Nephron (organoid): ENCODE results near the gene ITGB1.
"Not testable (repeated sequence)": the region's sequence is repeated elsewhere in the genome, so short reads cannot be mapped to it uniquely, and the experiment has no call there.

Experiments
- H3K27ac Mint-ChIP-seq, 3 experiments: 2 replicates each; pipeline ENCODE4 v1.8.0; 2020; ENCODE audit warnings: mixed read lengths in 3 of 3, mild to moderate bottlenecking in 2 of 3, moderate library complexity in 1 of 3
- H3K27me3 Mint-ChIP-seq: 2 replicates; pipeline ENCODE4 v1.8.0; 2021; ENCODE audit warnings: low read depth, mild to moderate bottlenecking, moderate library complexity, mixed read lengths
- H3K36me3 Mint-ChIP-seq: 2 replicates; pipeline ENCODE4 v1.8.0; 2020; ENCODE audit warnings: low read depth, mixed read lengths
- H3K4me1 Mint-ChIP-seq: 2 replicates; pipeline ENCODE4 v1.8.0; 2020; ENCODE audit warnings: mixed read lengths
- H3K4me3 Mint-ChIP-seq, 3 experiments: 2 replicates each; pipeline ENCODE4 v1.8.0; 2020; ENCODE audit warnings: mild to moderate bottlenecking in 3 of 3, mixed read lengths in 3 of 3, moderate library complexity in 2 of 3
- H3K9me3 Mint-ChIP-seq: 2 replicates; pipeline ENCODE4 v1.8.0; 2020; ENCODE audit warnings: mixed read lengths
- TF ChIP-seq, protein P1 (sequence below), 3 experiments: fragments of 200-600 bp; sonication (generic); IDR thresholded peaks; one replicate each; pipeline ENCODE4 v1.5.0; 2021; ENCODE audit warnings: antibody characterized with exemption in 3 of 3; ENCODE audit not compliant: unreplicated experiment in 3 of 3

ITGB1 gene

DNA sequence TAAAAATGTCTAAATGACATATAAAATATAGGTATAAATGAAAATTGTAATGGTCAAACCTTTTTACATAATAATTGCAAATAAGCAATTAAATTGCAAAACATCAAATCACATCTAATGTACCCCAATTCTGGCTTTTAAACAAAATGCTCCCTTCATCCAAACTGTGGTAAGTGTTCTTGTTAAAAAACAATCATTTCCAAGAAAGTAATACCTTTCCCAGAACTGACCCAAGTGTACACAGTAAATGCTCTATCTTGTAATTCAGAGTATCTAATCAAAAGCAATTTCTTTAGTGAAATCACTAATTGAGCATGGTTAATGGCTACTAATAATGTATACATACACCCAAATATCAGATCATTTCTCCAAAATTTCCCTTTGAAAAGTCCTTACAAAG lies 28.0 kb downstream of the ITGB1 start:
- peaks cover 75% of the 10 kb centered on the region for H3K36me3 Mint-ChIP-seq
- no peak overlapping the region for H3K4me3 Mint-ChIP-seq
- H3K27me3 Mint-ChIP-seq: no peaks in the 10 kb centered on the region
- H3K9me3 Mint-ChIP-seq: no peaks in the 10 kb centered on the region
- H3K27ac Mint-ChIP-seq: no peak overlapping the region
- TF ChIP-seq, protein P1, sequence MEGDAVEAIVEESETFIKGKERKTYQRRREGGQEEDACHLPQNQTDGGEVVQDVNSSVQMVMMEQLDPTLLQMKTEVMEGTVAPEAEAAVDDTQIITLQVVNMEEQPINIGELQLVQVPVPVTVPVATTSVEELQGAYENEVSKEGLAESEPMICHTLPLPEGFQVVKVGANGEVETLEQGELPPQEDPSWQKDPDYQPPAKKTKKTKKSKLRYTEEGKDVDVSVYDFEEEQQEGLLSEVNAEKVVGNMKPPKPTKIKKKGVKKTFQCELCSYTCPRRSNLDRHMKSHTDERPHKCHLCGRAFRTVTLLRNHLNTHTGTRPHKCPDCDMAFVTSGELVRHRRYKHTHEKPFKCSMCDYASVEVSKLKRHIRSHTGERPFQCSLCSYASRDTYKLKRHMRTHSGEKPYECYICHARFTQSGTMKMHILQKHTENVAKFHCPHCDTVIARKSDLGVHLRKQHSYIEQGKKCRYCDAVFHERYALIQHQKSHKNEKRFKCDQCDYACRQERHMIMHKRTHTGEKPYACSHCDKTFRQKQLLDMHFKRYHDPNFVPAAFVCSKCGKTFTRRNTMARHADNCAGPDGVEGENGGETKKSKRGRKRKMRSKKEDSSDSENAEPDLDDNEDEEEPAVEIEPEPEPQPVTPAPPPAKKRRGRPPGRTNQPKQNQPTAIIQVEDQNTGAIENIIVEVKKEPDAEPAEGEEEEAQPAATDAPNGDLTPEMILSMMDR (IDR thresholded peaks at IDR 0.05; ENCODE audit: unreplicated experiment in 3 of 3): no peak
- H3K4me1 Mint-ChIP-seq: no peaks in the 10 kb centered on the region

DNA sequence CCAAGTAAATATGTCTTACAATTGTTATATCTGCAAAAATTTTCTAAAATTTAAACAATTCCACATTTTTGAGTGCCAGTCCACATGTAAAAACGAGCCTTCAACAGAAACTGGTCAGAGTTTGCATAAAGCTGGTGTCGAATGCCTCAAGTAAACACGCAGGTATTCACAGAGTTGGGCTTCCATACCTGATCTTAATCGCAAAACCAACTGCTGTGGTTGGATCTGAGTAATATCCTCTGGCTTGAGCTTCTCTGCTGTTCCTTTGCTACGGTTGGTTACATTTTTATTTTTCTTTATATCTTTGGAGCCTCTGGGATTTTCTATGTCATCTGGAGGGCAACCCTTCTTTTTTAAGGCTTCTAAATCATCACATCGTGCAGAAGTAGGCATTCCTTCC lies 28.4 kb downstream of the ITGB1 start:
- no peak overlapping the region for H3K27ac Mint-ChIP-seq
- H3K27me3 Mint-ChIP-seq: no peaks in the 10 kb centered on the region
- H3K36me3 Mint-ChIP-seq: peaks cover 75% of the 10 kb centered on the region
- H3K4me3 Mint-ChIP-seq: no peak overlapping the region
- TF ChIP-seq, protein P1 (IDR thresholded peaks at IDR 0.05; ENCODE audit: unreplicated experiment in 3 of 3): no peak
- H3K4me1 Mint-ChIP-seq: no peaks in the 10 kb centered on the region
- H3K9me3 Mint-ChIP-seq: no peaks in the 10 kb centered on the region

DNA sequence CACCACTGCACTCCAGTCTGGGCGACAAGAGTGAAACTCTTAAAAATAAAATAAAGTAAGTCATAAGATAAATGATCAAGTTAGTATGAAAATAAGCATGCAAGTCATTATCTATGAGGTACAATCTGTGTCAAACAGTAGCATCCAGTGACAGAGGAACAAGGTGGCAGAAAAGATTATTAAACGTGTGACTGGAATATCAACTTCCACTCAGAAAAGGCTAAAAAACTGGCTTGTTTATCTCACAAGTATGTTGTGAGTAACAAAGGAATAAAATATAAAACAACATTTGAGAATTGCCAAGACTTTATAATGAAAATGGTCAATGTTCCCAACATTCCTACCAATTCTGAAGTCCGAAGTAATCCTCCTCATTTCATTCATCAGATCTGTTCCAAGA lies 30.3 kb downstream of the ITGB1 start:
- H3K9me3 Mint-ChIP-seq: no peaks in the 10 kb centered on the region
- no peak overlapping the region for H3K27ac Mint-ChIP-seq
- H3K36me3 Mint-ChIP-seq: peaks cover 82% of the 10 kb centered on the region
- no peaks in the 10 kb centered on the region for H3K4me1 Mint-ChIP-seq
- TF ChIP-seq, protein P1 (IDR thresholded peaks at IDR 0.05; ENCODE audit: unreplicated experiment in 3 of 3): no peak
- no peak overlapping the region for H3K4me3 Mint-ChIP-seq
- H3K27me3 Mint-ChIP-seq: no peaks in the 10 kb centered on the region

DNA sequence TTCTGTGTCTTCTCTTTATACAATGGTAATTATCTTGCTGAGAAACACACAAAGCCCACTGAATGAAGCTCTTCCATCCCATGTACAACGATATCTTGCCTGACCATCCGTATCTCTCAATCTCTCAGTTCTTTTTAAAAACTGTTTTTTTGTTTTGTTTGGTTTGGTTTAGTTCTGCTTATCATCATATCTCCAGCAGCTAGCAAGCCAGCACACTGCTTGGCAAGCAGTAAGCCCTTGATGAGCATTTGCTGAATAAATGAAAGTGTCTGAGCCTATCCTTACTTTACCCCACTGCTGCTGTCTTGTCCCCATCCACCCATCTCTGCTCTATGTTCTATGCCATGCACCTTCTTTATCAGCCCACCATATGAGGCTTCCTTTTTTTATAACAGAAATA lies 34.2 kb downstream of the ITGB1 start:
- TF ChIP-seq, protein P1 (IDR thresholded peaks at IDR 0.05; ENCODE audit: unreplicated experiment in 3 of 3): no peak
- H3K27ac Mint-ChIP-seq: no peak overlapping the region
- H3K4me3 Mint-ChIP-seq: no peak overlapping the region
- H3K27me3 Mint-ChIP-seq: no peaks in the 10 kb centered on the region
- no peaks in the 10 kb centered on the region for H3K4me1 Mint-ChIP-seq
- H3K36me3 Mint-ChIP-seq: peaks cover 88% of the 10 kb centered on the region
- no peaks in the 10 kb centered on the region for H3K9me3 Mint-ChIP-seq

DNA sequence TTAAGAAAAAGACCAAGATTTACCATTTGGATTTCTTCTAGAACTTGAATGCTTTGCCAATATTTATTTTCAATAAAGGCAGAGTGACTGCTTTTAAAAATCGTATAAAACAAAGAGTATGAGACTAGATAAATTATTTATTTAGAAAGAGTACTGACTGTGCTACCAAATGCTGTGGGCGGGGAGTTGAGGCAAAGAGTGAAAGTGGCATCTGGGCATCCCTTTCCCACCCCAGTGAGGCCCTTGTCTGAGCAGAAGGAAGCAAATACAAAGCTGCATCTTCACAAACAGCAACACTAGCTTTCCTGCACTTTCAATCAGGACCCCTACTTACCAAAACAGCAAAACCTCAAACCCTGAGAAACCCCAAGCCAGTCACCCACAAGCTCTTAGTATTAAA lies 34.9 kb downstream of the ITGB1 start:
- Mint-ChIP-seq H3K4me3 (no peak overlapping the region), H3K9me3 (peaks cover 3% of the 10 kb centered on the region), H3K27ac (no peak overlapping the region), H3K36me3 (peaks cover 88% of the 10 kb centered on the region), H3K4me1 (no peaks in the 10 kb centered on the region), H3K27me3 (no peaks in the 10 kb centered on the region)
- TF ChIP-seq, protein P1 (IDR thresholded peaks at IDR 0.05; ENCODE audit: unreplicated experiment in 3 of 3): no peak

DNA sequence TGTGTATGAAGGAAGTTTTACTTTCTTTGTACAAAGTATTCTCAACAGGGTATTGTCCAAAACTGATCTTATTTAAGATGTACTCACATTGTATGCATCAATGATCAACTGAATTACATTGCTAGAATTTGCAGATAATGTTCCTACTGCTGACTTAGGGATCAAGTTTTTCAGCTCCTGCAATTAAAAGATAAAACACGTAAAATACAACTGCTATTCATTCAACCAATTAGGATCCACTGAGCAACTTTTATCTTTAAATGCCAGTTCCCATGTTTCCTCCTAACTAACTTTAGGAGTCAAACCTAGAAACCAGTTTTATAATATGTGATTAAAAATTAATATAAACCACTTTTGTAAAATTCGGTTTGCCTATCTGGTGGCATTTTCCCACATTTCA lies 35.9 kb downstream of the ITGB1 start:
- peaks cover 3% of the 10 kb centered on the region for H3K9me3 Mint-ChIP-seq
- peaks cover 88% of the 10 kb centered on the region for H3K36me3 Mint-ChIP-seq
- H3K4me1 Mint-ChIP-seq: no peaks in the 10 kb centered on the region
- TF ChIP-seq, protein P1 (IDR thresholded peaks at IDR 0.05; ENCODE audit: unreplicated experiment in 3 of 3): no peak
- no peaks in the 10 kb centered on the region for H3K27me3 Mint-ChIP-seq
- no peak overlapping the region for H3K27ac Mint-ChIP-seq
- H3K4me3 Mint-ChIP-seq: no peak overlapping the region

DNA sequence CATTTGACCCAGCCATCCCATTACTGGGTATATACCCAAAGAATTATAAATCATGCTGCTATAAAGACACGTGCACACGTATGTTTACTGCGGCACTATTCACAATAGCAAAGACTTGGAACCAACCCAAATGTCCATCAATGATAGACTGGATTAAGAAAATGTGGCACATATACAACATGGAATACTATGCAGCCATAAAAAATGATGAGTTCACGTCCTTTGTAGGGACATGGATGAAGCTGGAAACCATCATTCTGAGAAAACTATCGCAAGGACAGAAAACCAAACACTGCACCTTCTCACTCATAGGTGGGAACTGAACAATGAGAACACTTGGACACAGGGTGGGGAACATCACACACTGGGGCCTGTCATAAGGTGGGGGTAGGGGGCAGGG lies 40.2 kb downstream of the ITGB1 start:
- Mint-ChIP-seq H3K9me3 (peaks cover 26% of the 10 kb centered on the region), H3K36me3 (peaks cover 89% of the 10 kb centered on the region)
- not testable (repeated sequence) for H3K27ac Mint-ChIP-seq, H3K4me1 Mint-ChIP-seq, H3K4me3 Mint-ChIP-seq, H3K27me3 Mint-ChIP-seq
